Mucosa of descending colon (tissue), 3 donors: ENCODE data around the gene TNIK. TPM values are rescaled to one million over a fixed set of nuclear protein-coding genes. Genes with fewer than 3 reads are reported as not detected.

ENCODE experiments used
- ATAC-seq: fragments of 200-7000 bp; cut with Tn5 transposase; one replicate; pipeline ENCODE4 v1.9.1; 2020; ENCODE audit warnings: mild to moderate bottlenecking, moderate library complexity
- DNase-seq, 3 donors: peaks; one replicate each; pipeline ENCODE4 v3.0.0-alpha.2; 2020
- H3K36me3 ChIP-seq: fragments of 200-600 bp; one replicate; pipeline ENCODE4 v1.8.0; 2021; ENCODE audit warnings: low read depth, mild to moderate bottlenecking
- H3K4me1 ChIP-seq: fragments of 200-600 bp; one replicate; pipeline ENCODE4 v1.8.0; 2021; ENCODE audit warnings: low read depth, mild to moderate bottlenecking
- H3K4me3 ChIP-seq: fragments of 200-600 bp; one replicate; pipeline ENCODE4 v1.8.0; 2021; ENCODE audit warnings: mild to moderate bottlenecking
- H3K9me3 ChIP-seq: fragments of 200-600 bp; one replicate; pipeline ENCODE4 v1.8.0; 2021; ENCODE audit warnings: mild to moderate bottlenecking
- CTCF ChIP-seq: fragments of 200-600 bp; IDR thresholded peaks from one replicate; pipeline ENCODE4 v1.8.0; 2022; ENCODE audit warnings: antibody characterized with exemption, mild to moderate bottlenecking
- intact Hi-C, 2 donors: fragments of 100-400 bp; cut with DNase I in 1 of 2; cut with micrococcal nuclease in 1 of 2; formaldehyde crosslinking; loops; one replicate each; pipeline versions ENCODE4 v1.11.0 to v1.11.1; 2022; cut with DNase I, micrococcal nuclease
- total RNA-seq, 3 donors: library from RNA; stranded (reverse); fragmentation: NEBNext Ultra II Directional in 2 of 3; extraction: Animal tissue kit (Norgen Biotek cat#: 25700) in 2 of 3; gene quantifications; one replicate each; pipeline versions ENCODE4 v1.2.1 to v1.2.4, GENCODE V29; 2021 to 2023
- donor health status: DM: no; HTN: no; CAD: no; lungs with moderate emphysema.
- donor health status: DM: no; HTN: no; CAD: no.
- donor health status: DM: no; HTN: yes; CAD: no.

Gene TNIK
- total RNA-seq, 3 donors from 2014 or later: 27.2 to 33.0 (median 28.0) TPM

- TF ChIP-seq CTCF: no peak
- Histone ChIP-seq H3K4me3 (no peak overlapping the region), H3K36me3 (no peaks in the 10 kb centered on the region), H3K4me1 (no peaks in the 10 kb centered on the region), H3K9me3 (no peaks in the 10 kb centered on the region)
- intact Hi-C loops: no loop called here
- DNase-seq: no peak
- peak; percentile 35 for ATAC-seq
Observed at GRCh38 chr3:171133337-171133736, 326.9 kb downstream of the TNIK start.

- DNase-seq: no peak
Observed at GRCh38 chr3:171132873-171133272, 327.3 kb downstream of the TNIK start.

GRCh38 chr3:171129827-171130226 is 330.4 kb downstream of the TNIK start:
- ATAC-seq (no peak), DNase-seq (no peak)
- Histone ChIP-seq H3K9me3 (no peaks in the 10 kb centered on the region), H3K4me1 (no peaks in the 10 kb centered on the region), H3K4me3 (no peak overlapping the region), H3K36me3 (no peaks in the 10 kb centered on the region)
- intact Hi-C loops: no loop called here
- no peak for TF ChIP-seq CTCF

More at GRCh38 chr3:171132873-171133272, 327.3 kb downstream of the TNIK start:
- Histone ChIP-seq H3K4me3 (no peak overlapping the region), H3K36me3 (no peaks in the 10 kb centered on the region), H3K9me3 (no peaks in the 10 kb centered on the region), H3K4me1 (no peaks in the 10 kb centered on the region)
- TF ChIP-seq CTCF: no peak
- intact Hi-C loops: no loop called here
- ATAC-seq: no peak

DNA sequence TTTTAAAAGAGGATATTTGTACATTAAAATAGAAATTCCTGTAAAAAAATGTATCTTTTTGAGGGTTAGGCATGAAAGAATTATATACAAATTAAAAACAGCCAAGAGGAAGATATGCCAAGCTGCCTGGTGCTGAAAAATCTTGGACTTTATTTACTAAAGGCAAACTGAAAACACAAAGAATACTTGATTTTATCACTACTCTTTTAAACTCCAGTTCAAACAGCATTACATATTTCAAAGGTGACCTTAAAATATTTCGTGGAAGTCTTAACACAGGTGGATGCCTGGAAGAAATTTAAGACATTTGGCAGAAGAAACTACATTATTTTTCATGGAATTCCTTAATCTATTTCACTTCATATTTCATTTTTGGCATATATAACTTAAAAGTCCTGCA is 332.6 kb downstream of the TNIK start:
- DNase-seq (no peak), ATAC-seq (no peak)
- Histone ChIP-seq H3K4me3 (no peak overlapping the region), H3K36me3 (no peaks in the 10 kb centered on the region), H3K4me1 (no peaks in the 10 kb centered on the region), H3K9me3 (no peaks in the 10 kb centered on the region)
- no peak for TF ChIP-seq CTCF
- intact Hi-C loops: no loop called here

GRCh38 chr3:171126478-171127209 is 333.6 kb downstream of the TNIK start:
- ATAC-seq (no peak), DNase-seq (no peak)
- no peaks in the 10 kb centered on the region for H3K4me1 ChIP-seq
- H3K36me3 ChIP-seq: no peaks in the 10 kb centered on the region
- TF ChIP-seq CTCF: no peak
- no peaks in the 10 kb centered on the region for H3K9me3 ChIP-seq
- intact Hi-C loops: no loop called here
- H3K4me3 ChIP-seq: no peak overlapping the region

GRCh38 chr3:171125010-171125409 is 335.2 kb downstream of the TNIK start:
- no peak overlapping the region for H3K4me3 ChIP-seq
- H3K36me3 ChIP-seq: no peaks in the 10 kb centered on the region
- TF ChIP-seq CTCF: no peak
- DNase-seq: no peak
- no peaks in the 10 kb centered on the region for H3K9me3 ChIP-seq
- intact Hi-C loops: no loop called here
- no peak for ATAC-seq
- no peaks in the 10 kb centered on the region for H3K4me1 ChIP-seq
